ENCODE measurements around the gene ABI3BP.

DNA sequence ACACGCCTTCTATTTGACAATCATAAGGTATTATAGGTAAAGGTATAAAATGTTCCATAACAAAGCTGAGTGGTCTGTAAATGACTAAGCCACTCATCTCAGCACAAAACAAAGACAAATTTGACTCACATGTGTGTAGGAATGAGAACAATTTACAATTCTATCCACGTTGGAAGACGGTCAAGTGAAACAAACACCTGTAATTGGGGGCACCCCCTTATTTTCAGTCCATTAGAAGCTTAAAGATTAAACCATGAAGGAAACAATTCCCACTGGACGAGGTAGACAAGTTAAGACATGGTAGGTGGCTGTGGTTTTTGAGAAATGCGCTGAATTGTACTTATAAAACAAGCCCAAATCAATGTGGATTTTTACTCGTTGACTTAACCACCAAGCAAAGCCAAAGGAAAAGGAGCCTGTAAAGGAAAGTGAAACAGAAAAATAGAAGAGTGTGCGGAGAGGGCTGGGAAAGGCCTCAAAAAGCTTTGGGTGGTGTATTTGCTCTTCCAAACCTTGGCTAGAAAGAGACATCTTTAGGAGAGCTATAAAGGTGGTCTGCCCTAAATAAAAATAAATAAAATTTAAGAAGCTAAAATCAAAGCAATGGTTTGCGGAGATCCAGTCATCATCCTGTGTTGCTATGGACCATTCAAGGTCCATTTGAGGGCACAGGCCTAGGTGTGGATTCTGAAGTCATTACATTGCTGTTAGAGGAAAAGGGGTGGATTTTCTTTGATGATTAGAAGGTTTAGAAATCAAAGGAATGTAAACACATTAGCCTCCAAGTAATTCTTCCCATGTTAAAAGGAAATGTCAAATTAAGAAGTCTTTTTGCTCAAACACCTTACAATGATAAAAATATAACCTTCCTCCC is 148.9 kb downstream of the ABI3BP start:
- TF ChIP-seq CTCF (IDR thresholded peaks at IDR 0.05) (no peak), POLR2A (IDR thresholded peaks at IDR 0.05) (no peak)
